ENCODE data around the gene SDK1. TPM values are rescaled to one million over a fixed set of nuclear protein-coding genes. Genes with fewer than 3 reads are reported as not detected.

Gene SDK1
- total and polyA plus RNA-seq, 2 of the 8 experiments (the other 6 are each of a cell fraction or from before 2014, with no cell fraction given): 3.3 to 7.2 TPM

- Histone ChIP-seq H3K23me2 (ENCODE audit: low read depth, low read length) (no peaks in the 10 kb centered on the region), H4K5ac (ENCODE audit: insufficient read length, low read depth, low read length) (no peak overlapping the region), H3K9ac (replicated peaks in 1 of 4; ENCODE audit: extremely low read depth in 1 of 4, low read depth in 3 of 4, low read length in 3 of 4) (no peak overlapping the region), H2AK5ac (ENCODE audit: low read depth, low read length) (no peak overlapping the region), H3K27me3 (replicated peaks in 1 of 4; ENCODE audit: control insufficient read depth in 3 of 4, extremely low read depth in 1 of 4, insufficient read depth in 3 of 4, low read length in 3 of 4) (no peaks in the 10 kb centered on the region), H4K8ac (ENCODE audit: extremely low read depth, insufficient read depth, low read length) (no peak overlapping the region), H3K18ac (ENCODE audit: extremely low read depth, low read length) (no peak overlapping the region), H3K14ac (ENCODE audit: insufficient read length) (no peak overlapping the region), H3K79me1 (ENCODE audit: low read depth, low read length) (no peaks in the 10 kb centered on the region), H4K91ac (replicated peaks; ENCODE audit: insufficient read length, low read length) (no peak overlapping the region), H2BK15ac (ENCODE audit: low read length) (no peak overlapping the region), H3K56ac (replicated peaks; ENCODE audit: insufficient read length, low read depth, low read length) (no peak overlapping the region), H3K9me3 (ENCODE audit: insufficient read depth in 2 of 2, low read depth in 1 of 2, low read length in 1 of 2) (no peaks in the 10 kb centered on the region), H2BK120ac (replicated peaks; ENCODE audit: low read depth, low read length) (no peak overlapping the region), H2BK12ac (ENCODE audit: low read depth, low read length) (no peak overlapping the region), H4K20me1 (replicated peaks in 1 of 2; ENCODE audit: control insufficient read depth in 1 of 2, insufficient read depth in 2 of 2, low read length in 2 of 2) (no peaks in the 10 kb centered on the region), H2AFZ (ENCODE audit: low read length) (no peak overlapping the region), H3K4me2 (ENCODE audit: insufficient read depth in 1 of 2, low read depth in 2 of 2, low read length in 2 of 2) (no peak overlapping the region), H2BK5ac (ENCODE audit: low read depth, low read length) (no peak overlapping the region), H3K23ac (ENCODE audit: insufficient read length) (no peak overlapping the region), H2BK20ac (ENCODE audit: low read length) (no peak overlapping the region), H3K79me2 (ENCODE audit: control insufficient read depth in 1 of 2, insufficient read depth in 2 of 2, low read length in 2 of 2) (no peaks in the 10 kb centered on the region), H3K36me3 (ENCODE audit: control insufficient read depth in 2 of 4, insufficient read depth in 4 of 4, low read length in 3 of 4) (no peaks in the 10 kb centered on the region), H3K27ac (ENCODE audit: low read depth, low read length) (no peak overlapping the region), H3K4me1 (replicated peaks in 1 of 4; ENCODE audit: control insufficient read depth in 3 of 4, insufficient read depth in 4 of 4, low read length in 3 of 4) (no peaks in the 10 kb centered on the region), H3K4me3 (ENCODE audit: extremely low read depth in 1 of 4, insufficient read depth in 2 of 4, low read depth in 3 of 4, low read length in 4 of 4) (no peak overlapping the region), H3K4ac (replicated peaks; ENCODE audit: insufficient read length, low read depth, low read length) (no peak overlapping the region)
- DNase-seq (ENCODE audit: low read depth in 1 of 2, low spot score in 2 of 2) (no peak), FAIRE-seq (no peak)
- 94% methylated on average over 5 of the region's 5 CpGs; no CpG with 5 or more reads in 1 of the 2 experiments for WGBS, 2 experiments (ENCODE audit: extremely low coverage in 1 of 2, insufficient coverage in 1 of 2, insufficient read length in 1 of 2, insufficient replicate concordance in 2 of 2, low coverage in 1 of 2, low lambda C conversion rate in 2 of 2, missing lambda C conversion rate in 1 of 2)
- ChIA-PET POLR2A (ENCODE audit: partially characterized antibody) (no interaction called here), CTCF (ENCODE audit: partially characterized antibody) (interaction anchor here (0.6 kb wide), 1 partner anchor 20 kb away, joined by 5 read pairs; no protein-coding TSS in a partner anchor)
- TF ChIP-seq TBP (IDR thresholded peaks at IDR 0.05; ENCODE audit: low read depth, low read length) (no peak), BACH1 (IDR thresholded peaks at IDR 0.05; ENCODE audit: low read length) (no peak)
Observed at GRCh38 chr7:3760651-3761050, 459.6 kb downstream of the SDK1 start.
